Osteoblast (primary cell): ENCODE measurements around the gene SLC5A6. TPM values are rescaled to one million over a fixed set of nuclear protein-coding genes. Genes with fewer than 3 reads are reported as not detected.
A peak's percentile ranks its signal among the peaks of the same experiment; 100 is the strongest.

ENCODE experiments used
- DNase-seq: peaks from one replicate; pipeline ENCODE4 v3.0.0; 2011; ENCODE audit warnings: low spot score, mixed read lengths; ENCODE audit not compliant: insufficient read length; ENCODE audit errors: missing footprints
- H2AFZ ChIP-seq: 2 replicates; pipeline ENCODE4 v1.6.0; 2011; ENCODE audit warnings: mild to moderate bottlenecking, low read length
- H3K27ac ChIP-seq: 2 replicates; pipeline ENCODE4 v1.5.1; 2011; ENCODE audit warnings: mild to moderate bottlenecking, low read depth, low read length, moderate library complexity
- H3K27me3 ChIP-seq: 2 replicates; pipeline ENCODE4 v1.6.0; 2012; ENCODE audit warnings: mild to moderate bottlenecking, control low read depth, inconsistent platforms, low read length, moderate library complexity; ENCODE audit not compliant: insufficient read depth
- H3K36me3 ChIP-seq: 2 replicates; pipeline ENCODE4 v1.5.1; 2011; ENCODE audit warnings: mild to moderate bottlenecking, low read length, control low read depth, moderate library complexity; ENCODE audit not compliant: insufficient read depth
- H3K4me1 ChIP-seq: 2 replicates; pipeline ENCODE4 v1.5.1; 2011; ENCODE audit warnings: mild to moderate bottlenecking, low read length, control low read depth, moderate library complexity; ENCODE audit not compliant: insufficient read depth
- H3K4me2 ChIP-seq: 2 replicates; pipeline ENCODE4 v1.6.0; 2011; ENCODE audit warnings: mild to moderate bottlenecking, low read length; ENCODE audit not compliant: insufficient read depth
- H3K4me3 ChIP-seq: fragments of 200-600 bp; sonication (generic); 3 replicates; pipeline ENCODE4 v1.5.1; 2012; ENCODE audit warnings: mild to moderate bottlenecking, low read length, inconsistent platforms; ENCODE audit not compliant: insufficient read depth
- H3K79me2 ChIP-seq: 2 replicates; pipeline ENCODE4 v1.6.0; 2012; ENCODE audit warnings: mild to moderate bottlenecking, low read length, control low read depth, inconsistent platforms; ENCODE audit not compliant: insufficient read depth
- H3K9me3 ChIP-seq: 2 replicates; pipeline ENCODE4 v1.5.1; 2011; ENCODE audit warnings: low read depth, low read length, control low read depth
- H4K20me1 ChIP-seq: 2 replicates; pipeline ENCODE4 v1.6.0; 2012; ENCODE audit warnings: mild to moderate bottlenecking, low read length, control low read depth; ENCODE audit not compliant: insufficient read depth
- CTCF ChIP-seq: IDR thresholded peaks from 2 replicates; pipeline ENCODE4 v1.5.1; 2011; ENCODE audit warnings: mild to moderate bottlenecking, low read depth, low read length, moderate library complexity; ENCODE audit errors: extremely low read depth
- total RNA-seq: library from RNA; depleted of rRNA; stranded (reverse); fragments of >200 nt; gene quantifications from 2 replicates; pipeline ENCODE4 v1.2.3, GENCODE V29; 2012

The SLC5A6 gene
- total RNA-seq, 1 donor = 14.1 TPM

GRCh38 chr2:27155069-27155520 is 57.0 kb downstream of the SLC5A6 start:
- H3K9me3 ChIP-seq = no peaks in the 10 kb centered on the region
- no peaks in the 10 kb centered on the region for H3K27me3 ChIP-seq
- H3K4me3 ChIP-seq = no peak overlapping the region
- H3K36me3 ChIP-seq = no peaks in the 10 kb centered on the region
- no peak overlapping the region for H3K27ac ChIP-seq
- no peak for DNase-seq
- no peaks in the 10 kb centered on the region for H3K79me2 ChIP-seq
- no peak overlapping the region for H3K4me2 ChIP-seq
- no peaks in the 10 kb centered on the region for H3K4me1 ChIP-seq
- no peaks in the 10 kb centered on the region for H4K20me1 ChIP-seq
- H2AFZ ChIP-seq = no peak overlapping the region
- no peak for TF ChIP-seq CTCF

- no peak for TF ChIP-seq CTCF
- H3K79me2 ChIP-seq = no peaks in the 10 kb centered on the region
- no peak overlapping the region for H3K27ac ChIP-seq
- H3K4me3 ChIP-seq = no peak overlapping the region
- H3K27me3 ChIP-seq = no peaks in the 10 kb centered on the region
- no peak overlapping the region for H3K4me2 ChIP-seq
- H3K9me3 ChIP-seq = no peaks in the 10 kb centered on the region
- H4K20me1 ChIP-seq = no peaks in the 10 kb centered on the region
- H3K36me3 ChIP-seq = no peaks in the 10 kb centered on the region
- no peak overlapping the region for H2AFZ ChIP-seq
- H3K4me1 ChIP-seq = no peaks in the 10 kb centered on the region
- no peak for DNase-seq
Observed at GRCh38 chr2:27154488-27154887, 57.6 kb downstream of the SLC5A6 start.

GRCh38 chr2:27152796-27153464 is 59.1 kb downstream of the SLC5A6 start:
- no peak overlapping the region for H3K4me2 ChIP-seq
- TF ChIP-seq CTCF = no peak
- peak; percentile 98 for DNase-seq
- H2AFZ ChIP-seq = no peak overlapping the region
- H3K36me3 ChIP-seq = no peaks in the 10 kb centered on the region
- no peak overlapping the region for H3K27ac ChIP-seq
- H3K4me1 ChIP-seq = no peaks in the 10 kb centered on the region
- H3K9me3 ChIP-seq = no peaks in the 10 kb centered on the region
- no peaks in the 10 kb centered on the region for H3K79me2 ChIP-seq
- H3K4me3 ChIP-seq = no peak overlapping the region
- H4K20me1 ChIP-seq = no peaks in the 10 kb centered on the region
- no peaks in the 10 kb centered on the region for H3K27me3 ChIP-seq

- Histone ChIP-seq H3K27me3 (no peaks in the 10 kb centered on the region), H4K20me1 (no peaks in the 10 kb centered on the region), H2AFZ (no peak overlapping the region), H3K79me2 (no peaks in the 10 kb centered on the region), H3K9me3 (no peaks in the 10 kb centered on the region), H3K27ac (no peak overlapping the region), H3K4me2 (no peak overlapping the region), H3K4me3 (no peak overlapping the region), H3K4me1 (no peaks in the 10 kb centered on the region), H3K36me3 (no peaks in the 10 kb centered on the region)
- no peak for TF ChIP-seq CTCF
- DNase-seq = no peak
Observed at GRCh38 chr2:27152102-27152795, 59.8 kb downstream of the SLC5A6 start.
